HepG2 (cell line): ENCODE data around the gene TTLL10. TPM values are rescaled to one million over a fixed set of nuclear protein-coding genes. Genes with fewer than 3 reads are reported as not detected.

Source experiments
- ATF4 ChIP-seq, 2 experiments: fragments of 450-650 bp in 1 of 2; sonication (generic) in 1 of 2; formaldehyde crosslinking; IDR thresholded peaks; 2 replicates each; pipeline versions ENCODE4 v1.5.0 to v1.8.0; 2020 to 2022; ENCODE audit warnings: mild to moderate bottlenecking in 1 of 2, missing genetic modification reagents in 1 of 2
- BRF2 ChIP-seq: sonication (generic); formaldehyde crosslinking; IDR thresholded peaks from 2 replicates; pipeline ENCODE4 v1.8.1; 2022; ENCODE audit warnings: mild to moderate bottlenecking, missing genetic modification reagents
- CREB3 ChIP-seq: sonication (generic); formaldehyde crosslinking; IDR thresholded peaks from 2 replicates; pipeline ENCODE4 v1.5.0; 2020; ENCODE audit warnings: missing genetic modification reagents
- GLI4 ChIP-seq: sonication (generic); formaldehyde crosslinking; IDR thresholded peaks from 2 replicates; pipeline ENCODE4 v1.5.1; 2020; ENCODE audit warnings: missing genetic modification reagents, mild to moderate bottlenecking, moderate library complexity, borderline replicate concordance
- HOXA9 ChIP-seq: sonication (generic); formaldehyde crosslinking; IDR thresholded peaks from 2 replicates; pipeline ENCODE4 v1.8.1; 2022; ENCODE audit warnings: missing genetic modification reagents, mild to moderate bottlenecking, moderate library complexity, borderline replicate concordance
- TFAP4 ChIP-seq: sonication (generic); IDR thresholded peaks from 2 replicates; pipeline ENCODE4 v1.6.1; 2016; ENCODE audit warnings: low read depth, borderline replicate concordance
- TIGD3 ChIP-seq: sonication (generic); formaldehyde crosslinking; IDR thresholded peaks from 2 replicates; pipeline ENCODE4 v1.5.1; 2020; ENCODE audit warnings: mild to moderate bottlenecking, missing genetic modification reagents, borderline replicate concordance
- ZBTB39 ChIP-seq: sonication (generic); formaldehyde crosslinking; IDR thresholded peaks from 2 replicates; pipeline ENCODE4 v1.5.0; 2020; ENCODE audit warnings: missing genetic modification reagents
- ZNF235 ChIP-seq: sonication (generic); formaldehyde crosslinking; IDR thresholded peaks from 2 replicates; pipeline ENCODE4 v1.8.1; 2023; ENCODE audit warnings: mild to moderate bottlenecking, missing genetic modification reagents, borderline replicate concordance
- ZNF253 ChIP-seq: sonication (generic); formaldehyde crosslinking; IDR thresholded peaks from 2 replicates; pipeline ENCODE4 v1.8.0; 2022; ENCODE audit warnings: mild to moderate bottlenecking, missing genetic modification reagents, borderline replicate concordance
- ZNF382 ChIP-seq: sonication (generic); formaldehyde crosslinking; IDR thresholded peaks from 2 replicates; pipeline ENCODE4 v1.5.0; 2020; ENCODE audit warnings: missing genetic modification reagents, mild to moderate bottlenecking, borderline replicate concordance
- ZNF562 ChIP-seq: sonication (generic); formaldehyde crosslinking; IDR thresholded peaks from 2 replicates; pipeline ENCODE4 v1.8.0; 2022; ENCODE audit warnings: missing genetic modification reagents, borderline replicate concordance
- ZNF609 ChIP-seq: sonication (generic); formaldehyde crosslinking; IDR thresholded peaks from 2 replicates; pipeline ENCODE4 v1.4.0; 2020; ENCODE audit warnings: mild to moderate bottlenecking, missing genetic modification reagents, borderline replicate concordance
- polyA plus RNA-seq, 8 experiments: library from polyadenylated mRNA; depleted of rRNA in 3 of 8; stranded (reverse) in 7 of 8; unstranded in 1 of 8; fragments of >200 nt; fragmentation: Illumina TruSeq in 4 of 8; extraction: Trizol in 4 of 8; gene quantifications; 2 replicates each; pipeline versions ENCODE4 v1.2.1 to v1.2.3, GENCODE V29; 2011 to 2016; ENCODE audit warnings: low read depth in 4 of 8, missing spikeins in 1 of 8, mixed read lengths in 1 of 8; ENCODE audit not compliant: insufficient read depth in 1 of 8
- total RNA-seq, 5 experiments: library from RNA; depleted of rRNA; stranded (reverse); fragments of >200 nt; fragmentation: Illumina TruSeq; extraction: Trizol; gene quantifications; 2 replicates each; pipeline ENCODE4 v1.2.3, GENCODE V29; 2016; ENCODE audit warnings: low read depth in 1 of 5

The TTLL10 gene
- total and polyA plus RNA-seq, 2 of the 13 experiments (the other 11 are each of a cell fraction or from before 2014, with no cell fraction given): not detected

- TF ChIP-seq CREB3 (CRISPR knock-in tag): 0 out of 2 replicates have a peak, but pooled peaks have one; percentile 17
- TF ChIP-seq ZNF609 (CRISPR knock-in tag): no peak
- no peak for TF ChIP-seq TFAP4
- no peak for TF ChIP-seq ZBTB39
- no peak for TF ChIP-seq BRF2 (CRISPR knock-in tag)
- no peak for TF ChIP-seq TIGD3 (CRISPR knock-in tag)
- TF ChIP-seq ZNF235 (CRISPR knock-in tag): peak; percentile 40; the same call in 1 of the 2 replicates
- TF ChIP-seq GLI4 (CRISPR knock-in tag): 0 out of 2 replicates have a peak, but pooled peaks have one; percentile 3
- TF ChIP-seq HOXA9 (CRISPR knock-in tag): no peak
- TF ChIP-seq ATF4 (CRISPR knock-in tag; IDR thresholded peaks at IDR 0.05): no peak
- TF ChIP-seq ZNF562 (CRISPR knock-in tag): no peak
- no peak for TF ChIP-seq ZNF253 (CRISPR knock-in tag)
- TF ChIP-seq ZNF382 (CRISPR knock-in tag): no peak
Observed at GRCh38 chr1:1238702-1239178, 65.1 kb downstream of the TTLL10 start (continued).
